Measurements from ENCODE around the gene RASD2.
"Not testable (repeated sequence)": the region's sequence is repeated elsewhere in the genome, so short reads cannot be mapped to it uniquely, and the experiment has no call there.

Gene RASD2

DNA sequence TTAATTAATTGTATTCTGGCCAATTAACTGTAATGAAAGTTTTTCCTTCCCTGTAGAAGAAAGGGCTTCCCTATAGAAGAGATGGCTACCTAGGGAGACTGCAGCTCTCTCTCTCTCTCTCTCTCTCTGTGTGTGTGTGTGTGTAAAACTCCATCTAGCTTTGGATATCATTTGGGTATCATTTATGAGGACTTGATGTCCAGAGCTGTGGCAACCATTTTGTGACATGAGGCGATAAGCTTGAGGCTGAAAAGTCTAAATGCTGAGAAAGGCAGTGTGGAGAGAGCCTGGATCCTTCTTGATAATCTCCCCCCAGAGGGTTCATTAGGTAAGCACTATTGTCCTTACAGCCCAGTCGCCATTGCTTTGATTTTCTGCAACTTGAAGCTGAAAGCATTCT, 30.7 kb upstream of the RASD2 start:
- H3K27me3 Mint-ChIP-seq (ENCODE audit: low read depth, poor library complexity): peaks cover 13% of the 10 kb centered on the region
- H3K4me1 Mint-ChIP-seq: peaks cover 14% of the 10 kb centered on the region
- H3K9me3 Mint-ChIP-seq: no peaks in the 10 kb centered on the region
- TF ChIP-seq, protein P1, sequence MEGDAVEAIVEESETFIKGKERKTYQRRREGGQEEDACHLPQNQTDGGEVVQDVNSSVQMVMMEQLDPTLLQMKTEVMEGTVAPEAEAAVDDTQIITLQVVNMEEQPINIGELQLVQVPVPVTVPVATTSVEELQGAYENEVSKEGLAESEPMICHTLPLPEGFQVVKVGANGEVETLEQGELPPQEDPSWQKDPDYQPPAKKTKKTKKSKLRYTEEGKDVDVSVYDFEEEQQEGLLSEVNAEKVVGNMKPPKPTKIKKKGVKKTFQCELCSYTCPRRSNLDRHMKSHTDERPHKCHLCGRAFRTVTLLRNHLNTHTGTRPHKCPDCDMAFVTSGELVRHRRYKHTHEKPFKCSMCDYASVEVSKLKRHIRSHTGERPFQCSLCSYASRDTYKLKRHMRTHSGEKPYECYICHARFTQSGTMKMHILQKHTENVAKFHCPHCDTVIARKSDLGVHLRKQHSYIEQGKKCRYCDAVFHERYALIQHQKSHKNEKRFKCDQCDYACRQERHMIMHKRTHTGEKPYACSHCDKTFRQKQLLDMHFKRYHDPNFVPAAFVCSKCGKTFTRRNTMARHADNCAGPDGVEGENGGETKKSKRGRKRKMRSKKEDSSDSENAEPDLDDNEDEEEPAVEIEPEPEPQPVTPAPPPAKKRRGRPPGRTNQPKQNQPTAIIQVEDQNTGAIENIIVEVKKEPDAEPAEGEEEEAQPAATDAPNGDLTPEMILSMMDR (IDR thresholded peaks at IDR 0.05): no peak
- DNase-seq: no peak
- H3K36me3 Mint-ChIP-seq (ENCODE audit: low read depth): no peaks in the 10 kb centered on the region
- H3K27ac Mint-ChIP-seq: no peak overlapping the region
- H3K4me3 Mint-ChIP-seq: no peak overlapping the region

DNA sequence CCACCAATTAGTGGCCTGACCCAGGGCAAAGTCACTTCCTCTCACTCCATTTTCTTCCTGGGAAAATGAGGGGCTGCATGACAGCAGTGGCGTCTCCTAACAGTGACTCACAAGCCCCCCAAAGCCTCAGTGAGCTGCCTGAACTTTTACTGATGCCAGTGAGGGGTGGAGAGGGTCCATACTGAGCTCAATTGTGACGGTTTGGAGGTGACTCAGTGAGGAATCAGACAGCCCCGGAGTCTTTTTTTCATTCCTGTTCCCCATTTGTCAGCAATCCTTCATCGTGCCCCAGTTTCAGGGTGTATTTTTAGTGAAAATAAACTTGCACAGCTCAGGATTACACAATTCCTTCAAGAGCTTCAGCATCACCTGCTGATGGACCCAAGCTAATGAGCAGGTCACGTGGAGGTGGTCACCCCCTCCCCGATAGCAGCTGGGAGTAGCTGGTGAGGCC, 30.1 kb upstream of the RASD2 start:
- TF ChIP-seq, protein P1 (IDR thresholded peaks at IDR 0.05): no peak
- H3K27ac Mint-ChIP-seq: no peak overlapping the region
- H3K36me3 Mint-ChIP-seq (ENCODE audit: low read depth): no peaks in the 10 kb centered on the region
- peaks cover 14% of the 10 kb centered on the region for H3K4me1 Mint-ChIP-seq
- DNase-seq: no peak
- no peak overlapping the region for H3K4me3 Mint-ChIP-seq
- H3K27me3 Mint-ChIP-seq (ENCODE audit: low read depth, poor library complexity): peaks cover 17% of the 10 kb centered on the region
- no peaks in the 10 kb centered on the region for H3K9me3 Mint-ChIP-seq

DNA sequence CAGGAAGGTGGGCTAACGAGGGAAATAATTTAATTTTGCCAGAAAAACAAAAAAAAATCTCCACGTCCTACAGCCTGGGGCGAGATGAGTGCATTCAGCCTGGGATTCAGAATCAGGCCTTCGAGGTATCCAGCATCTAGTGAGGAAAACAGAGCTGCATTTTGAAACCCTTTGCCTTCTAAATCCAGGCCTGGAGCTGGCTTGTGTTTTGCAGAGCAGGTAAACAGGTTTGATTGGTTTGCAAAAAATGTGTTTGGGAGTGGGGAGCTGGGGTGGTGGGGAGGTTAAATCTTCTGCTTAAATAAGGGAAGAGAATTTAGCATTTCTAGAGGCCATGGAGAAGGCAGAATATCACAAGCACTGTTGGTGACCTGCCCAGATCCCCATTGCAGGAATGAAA, 29.7 kb upstream of the RASD2 start:
- TF ChIP-seq, protein P1 (IDR thresholded peaks at IDR 0.05): no peak

DNA sequence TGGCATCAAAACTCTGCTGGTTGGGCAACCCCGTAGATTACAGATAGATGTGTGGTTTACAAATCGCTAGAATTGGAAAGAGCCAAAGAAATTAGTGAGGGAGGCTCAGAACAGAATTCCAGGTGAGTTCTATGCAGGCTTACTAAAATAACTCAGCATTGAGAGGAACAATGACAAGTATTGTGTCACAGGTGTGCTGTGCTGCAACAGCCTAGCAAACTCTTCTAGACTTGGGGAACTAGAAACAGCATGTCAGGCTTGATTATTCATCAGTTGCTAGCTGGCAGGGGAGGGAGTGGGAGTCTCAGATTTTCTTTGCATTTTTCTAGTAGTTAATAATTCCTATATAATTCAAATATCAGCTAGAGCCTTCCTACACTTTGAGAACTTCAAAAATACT, 26.3 kb upstream of the RASD2 start:
- DNase-seq: no peak
- H3K4me1 Mint-ChIP-seq: peaks cover 22% of the 10 kb centered on the region
- no peak overlapping the region for H3K4me3 Mint-ChIP-seq
- H3K27me3 Mint-ChIP-seq (ENCODE audit: low read depth, poor library complexity): peaks cover 29% of the 10 kb centered on the region
- H3K27ac Mint-ChIP-seq: no peak overlapping the region
- H3K36me3 Mint-ChIP-seq (ENCODE audit: low read depth): no peaks in the 10 kb centered on the region
- TF ChIP-seq, protein P1 (IDR thresholded peaks at IDR 0.05): no peak
- no peaks in the 10 kb centered on the region for H3K9me3 Mint-ChIP-seq

More for the DNA sequence above, 29.7 kb upstream of the RASD2 start:
- peak overlapping the region; percentile 43 for H3K27ac Mint-ChIP-seq
- H3K9me3 Mint-ChIP-seq: no peaks in the 10 kb centered on the region
- peaks cover 22% of the 10 kb centered on the region for H3K27me3 Mint-ChIP-seq (ENCODE audit: low read depth, poor library complexity)
- no peaks in the 10 kb centered on the region for H3K36me3 Mint-ChIP-seq (ENCODE audit: low read depth)
- peaks cover 14% of the 10 kb centered on the region for H3K4me1 Mint-ChIP-seq
- H3K4me3 Mint-ChIP-seq: no peak overlapping the region
- no peak for DNase-seq

DNA sequence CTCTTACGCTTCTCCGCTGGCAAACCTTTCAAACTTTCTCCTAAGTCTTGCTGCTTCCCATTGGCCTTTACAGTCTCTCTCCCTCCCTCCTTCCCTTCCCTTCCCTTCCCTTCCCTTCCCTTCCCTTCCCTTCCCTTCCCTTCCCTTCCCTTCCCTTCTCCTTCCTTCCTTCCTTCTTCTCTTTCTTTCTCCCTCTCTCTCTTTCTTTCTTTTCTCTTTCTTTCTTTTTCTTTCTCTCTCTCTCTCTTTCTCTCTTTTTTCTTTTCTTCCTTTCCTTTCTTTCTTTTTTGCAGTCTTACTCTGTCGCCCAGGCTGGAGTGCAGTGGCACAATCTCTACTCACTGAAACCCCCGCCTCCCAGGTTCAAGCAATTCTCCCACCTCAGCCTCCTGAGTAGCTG, 24.7 kb upstream of the RASD2 start:
- Mint-ChIP-seq H3K27me3 (ENCODE audit: low read depth, poor library complexity) (peaks cover 30% of the 10 kb centered on the region), H3K4me1 (peaks cover 13% of the 10 kb centered on the region)
- DNase-seq; H3K9me3 Mint-ChIP-seq; H3K36me3 Mint-ChIP-seq (ENCODE audit: low read depth); H3K27ac Mint-ChIP-seq; H3K4me3 Mint-ChIP-seq: not testable (repeated sequence)

DNA sequence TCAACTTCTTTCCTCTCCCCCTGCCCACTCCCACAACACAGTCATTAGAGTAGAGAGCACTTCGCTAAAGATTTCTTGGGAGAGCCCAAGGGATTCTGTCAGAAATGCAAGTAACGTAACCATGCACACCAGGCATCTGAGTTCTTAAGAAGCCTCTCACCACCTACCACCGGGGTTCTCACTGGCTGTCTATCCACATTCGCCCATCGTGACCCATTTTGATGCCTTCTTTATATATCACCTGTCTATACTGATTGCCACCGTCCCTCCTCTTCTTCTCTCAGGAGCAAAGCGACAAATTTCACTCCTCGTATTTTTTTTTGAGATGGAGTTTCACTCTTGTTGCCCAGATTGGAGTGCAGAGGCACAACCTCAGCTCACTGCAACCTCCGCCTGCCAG, 23.9 kb upstream of the RASD2 start:
- no peak for DNase-seq
- Mint-ChIP-seq H3K27me3 (ENCODE audit: low read depth, poor library complexity) (peaks cover 34% of the 10 kb centered on the region), H3K4me3 (no peak overlapping the region), H3K9me3 (no peaks in the 10 kb centered on the region), H3K36me3 (ENCODE audit: low read depth) (no peaks in the 10 kb centered on the region), H3K4me1 (peaks cover 14% of the 10 kb centered on the region), H3K27ac (peak overlapping the region; percentile 5)
- TF ChIP-seq, protein P1 (IDR thresholded peaks at IDR 0.05): no peak

All from nephron progenitor cell (in vitro differentiated cells).